ENCODE data around the gene NAA15.

The NAA15 gene

GRCh38 chr4:139361301-139361700, 60.0 kb downstream of the NAA15 start:
- TF ChIP-seq POLR2A (IDR thresholded peaks at IDR 0.05; ENCODE audit: low read length), result no peak
- no peak for DNase-seq

- TF ChIP-seq POLR2A (IDR thresholded peaks at IDR 0.05; ENCODE audit: low read length) (no peak), GATA1 (IDR thresholded peaks at IDR 0.05; ENCODE audit: low read depth, low read length) (no peak)
Observed at GRCh38 chr4:139367421-139368090, 66.3 kb downstream of the NAA15 start.

GRCh38 chr4:139368998-139369397, 67.7 kb downstream of the NAA15 start:
- TF ChIP-seq POLR2A (IDR thresholded peaks at IDR 0.05; ENCODE audit: low read length) (no peak), GATA1 (IDR thresholded peaks at IDR 0.05; ENCODE audit: low read depth, low read length) (no peak)
- no peak for DNase-seq

More at GRCh38 chr4:139367421-139368090, 66.3 kb downstream of the NAA15 start:
- DNase-seq, result no peak

- TF ChIP-seq POLR2A (IDR thresholded peaks at IDR 0.05; ENCODE audit: low read length) (no peak), GATA1 (IDR thresholded peaks at IDR 0.05; ENCODE audit: low read depth, low read length) (no peak)
- peak; percentile 12 to 22 for DNase-seq
Observed at GRCh38 chr4:139374251-139374650, 72.9 kb downstream of the NAA15 start.

GRCh38 chr4:139386421-139386820, 85.1 kb downstream of the NAA15 start:
- TF ChIP-seq POLR2A (IDR thresholded peaks at IDR 0.05; ENCODE audit: low read length), result no peak
- no peak for TF ChIP-seq GATA1 (IDR thresholded peaks at IDR 0.05; ENCODE audit: low read depth, low read length)
- no peak for DNase-seq

- TF ChIP-seq GATA1 (IDR thresholded peaks at IDR 0.05; ENCODE audit: low read depth, low read length), result no peak
- no peak for TF ChIP-seq POLR2A (IDR thresholded peaks at IDR 0.05; ENCODE audit: low read length)
- no peak for DNase-seq
Observed at GRCh38 chr4:139389102-139389501, 87.8 kb downstream of the NAA15 start.

- no peak for TF ChIP-seq GATA1 (IDR thresholded peaks at IDR 0.05; ENCODE audit: low read depth, low read length)
- no peak for TF ChIP-seq POLR2A (IDR thresholded peaks at IDR 0.05; ENCODE audit: low read length)
- no peak for DNase-seq
Observed at GRCh38 chr4:139389991-139390390, 88.7 kb downstream of the NAA15 start.

- TF ChIP-seq GATA1 (IDR thresholded peaks at IDR 0.05; ENCODE audit: low read depth, low read length), result no peak
- TF ChIP-seq POLR2A (IDR thresholded peaks at IDR 0.05; ENCODE audit: low read length), result no peak
- DNase-seq, result no peak
Observed at GRCh38 chr4:139391731-139392130, 90.4 kb downstream of the NAA15 start.

GRCh38 chr4:139392797-139393196, 91.5 kb downstream of the NAA15 start:
- TF ChIP-seq POLR2A (IDR thresholded peaks at IDR 0.05; ENCODE audit: low read length) (no peak), GATA1 (IDR thresholded peaks at IDR 0.05; ENCODE audit: low read depth, low read length) (no peak)
- DNase-seq, result no peak

- no peak for DNase-seq
- TF ChIP-seq GATA1 (IDR thresholded peaks at IDR 0.05; ENCODE audit: low read depth, low read length) (no peak), POLR2A (IDR thresholded peaks at IDR 0.05; ENCODE audit: low read length) (no peak)
Observed at GRCh38 chr4:139401368-139401767, 100.1 kb downstream of the NAA15 start.

GRCh38 chr4:139402436-139402835, 101.1 kb downstream of the NAA15 start:
- no peak for DNase-seq
- TF ChIP-seq POLR2A (IDR thresholded peaks at IDR 0.05; ENCODE audit: low read length), result no peak
- no peak for TF ChIP-seq GATA1 (IDR thresholded peaks at IDR 0.05; ENCODE audit: low read depth, low read length)

- DNase-seq, result peak; percentile 7 to 9
- TF ChIP-seq GATA1 (IDR thresholded peaks at IDR 0.05; ENCODE audit: low read depth, low read length), result no peak
- TF ChIP-seq POLR2A (IDR thresholded peaks at IDR 0.05; ENCODE audit: low read length), result no peak
Observed at GRCh38 chr4:139403462-139403861, 102.2 kb downstream of the NAA15 start.

GRCh38 chr4:139410312-139410711, 109.0 kb downstream of the NAA15 start:
- TF ChIP-seq GATA1 (IDR thresholded peaks at IDR 0.05; ENCODE audit: low read depth, low read length) (no peak), POLR2A (IDR thresholded peaks at IDR 0.05; ENCODE audit: low read length) (no peak)
- no peak for DNase-seq

- DNase-seq, result peak; percentile 18 to 24
Observed at GRCh38 chr4:139414671-139415210, 113.4 kb downstream of the NAA15 start.

GRCh38 chr4:139416073-139416673, 114.9 kb downstream of the NAA15 start:
- TF ChIP-seq POLR2A (IDR thresholded peaks at IDR 0.05; ENCODE audit: low read length), result no peak
- TF ChIP-seq GATA1 (IDR thresholded peaks at IDR 0.05; ENCODE audit: low read depth, low read length), result no peak
- peak; percentile 63 to 80 for DNase-seq

Measured in erythroblast (primary cell).